ENCODE results near the gene DHRS7B.

The DHRS7B gene

DNA sequence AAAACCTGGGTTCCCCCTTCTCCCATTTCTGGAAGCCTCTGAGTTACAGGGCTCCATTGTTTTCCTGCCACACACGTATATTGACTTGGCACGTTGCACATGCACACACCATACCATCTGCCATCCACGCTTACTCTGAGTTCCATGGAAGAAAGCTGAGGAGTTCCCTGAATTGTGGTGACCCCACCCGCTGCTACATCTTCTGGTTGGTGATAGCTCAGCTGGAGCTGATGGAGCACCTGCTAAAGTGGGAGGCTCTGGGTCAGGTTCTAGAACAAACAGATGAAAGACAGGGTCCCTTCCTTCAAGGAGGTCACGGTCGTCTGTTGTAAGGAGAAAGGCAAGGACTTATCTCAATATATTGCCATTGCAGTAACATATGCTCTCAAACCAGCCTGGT is 46.1 kb downstream of the DHRS7B start:
- TF ChIP-seq CTCF (IDR thresholded peaks at IDR 0.05; ENCODE audit: insufficient read depth, missing control alignments): no peak
- no peak for FAIRE-seq
- DNase-seq (ENCODE audit: insufficient read length, low spot score): no peak

DNA sequence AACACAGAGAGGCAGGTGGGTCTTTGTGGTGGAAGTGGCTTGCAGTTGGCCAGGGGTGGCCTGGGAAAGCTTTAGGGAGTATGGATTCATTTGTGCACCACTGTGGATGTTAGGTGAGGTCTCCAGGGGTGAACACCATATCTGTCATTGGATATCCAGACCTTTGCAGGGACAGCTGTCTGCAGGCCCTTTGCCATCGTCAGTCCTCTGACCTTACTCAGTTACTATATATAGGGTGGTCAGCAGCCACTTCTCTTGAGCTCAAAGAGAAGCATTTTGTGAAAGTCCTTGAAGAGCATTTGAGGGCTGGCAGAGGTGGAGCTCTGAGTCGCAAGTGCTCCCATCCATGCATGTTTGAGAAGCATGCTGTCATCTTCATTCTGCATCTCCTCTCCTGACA is 46.8 kb downstream of the DHRS7B start:
- DNase-seq (ENCODE audit: insufficient read length, low spot score): no peak
- no peak for FAIRE-seq

GRCh38 chr17:21174186-21174585 is 47.4 kb downstream of the DHRS7B start:
- no peak for DNase-seq (ENCODE audit: insufficient read length, low spot score)
- FAIRE-seq: no peak
- no peak for TF ChIP-seq CTCF (IDR thresholded peaks at IDR 0.05; ENCODE audit: insufficient read depth, missing control alignments)

More for the DNA sequence above, 46.8 kb downstream of the DHRS7B start:
- TF ChIP-seq CTCF (IDR thresholded peaks at IDR 0.05; ENCODE audit: insufficient read depth, missing control alignments): no peak

GRCh38 chr17:21174713-21175112 is 47.9 kb downstream of the DHRS7B start:
- FAIRE-seq (no peak), DNase-seq (ENCODE audit: insufficient read length, low spot score) (no peak)
- no peak for TF ChIP-seq CTCF (IDR thresholded peaks at IDR 0.05; ENCODE audit: insufficient read depth, missing control alignments)

GRCh38 chr17:21176773-21177395 is 50.1 kb downstream of the DHRS7B start:
- TF ChIP-seq CTCF (IDR thresholded peaks at IDR 0.05; ENCODE audit: insufficient read depth, missing control alignments): no peak
- DNase-seq (ENCODE audit: insufficient read length, low spot score) (no peak), FAIRE-seq (no peak)

- FAIRE-seq (no peak), DNase-seq (ENCODE audit: insufficient read length, low spot score) (no peak)
- no peak for TF ChIP-seq CTCF (IDR thresholded peaks at IDR 0.05; ENCODE audit: insufficient read depth, missing control alignments)
Measured at GRCh38 chr17:21177401-21177800, 50.6 kb downstream of the DHRS7B start.

- no peak for TF ChIP-seq CTCF (IDR thresholded peaks at IDR 0.05; ENCODE audit: insufficient read depth, missing control alignments)
- DNase-seq (ENCODE audit: insufficient read length, low spot score) (no peak), FAIRE-seq (no peak)
Measured at GRCh38 chr17:21177854-21178600, 51.3 kb downstream of the DHRS7B start.

Data from D721Med (cell line).